Transverse colon (tissue), 4 donors: Measurements from ENCODE around the gene ANKRD52. TPM values are rescaled to one million over a fixed set of nuclear protein-coding genes. Genes with fewer than 3 reads are reported as not detected.

Experiments
- DNase-seq: peaks from one replicate; pipeline ENCODE4 v3.0.0-alpha.2; 2019
- H3K27ac ChIP-seq, 4 donors: fragments of 200-600 bp; sonication (generic); 2 replicates each; pipeline ENCODE4 v1.5.1; 2016 to 2018; ENCODE audit warnings: inconsistent platforms in 4 of 4
- H3K27me3 ChIP-seq: fragments of 200-600 bp; sonication (generic); 2 replicates; pipeline ENCODE4 v1.5.1; 2017; ENCODE audit warnings: inconsistent platforms
- H3K36me3 ChIP-seq, 4 donors: fragments of 200-600 bp; sonication (generic); 2 replicates each; pipeline ENCODE4 v1.5.1; 2017 to 2019; ENCODE audit warnings: inconsistent platforms in 4 of 4
- H3K4me1 ChIP-seq, 4 donors: fragments of 200-600 bp; sonication (generic); 2 replicates each; pipeline ENCODE4 v1.5.1; 2017 to 2020; ENCODE audit warnings: inconsistent platforms in 4 of 4
- H3K4me3 ChIP-seq, 4 donors: fragments of 200-600 bp; sonication (generic); 1 replicate in 1 of 4; 2 replicates in 3 of 4; pipeline versions ENCODE4 v1.5.1 to v1.6.1; 2017 to 2019; ENCODE audit warnings: inconsistent platforms in 4 of 4
- H3K9me3 ChIP-seq, 2 donors: fragments of 200-600 bp; sonication (generic); 2 replicates each; pipeline ENCODE4 v1.5.1; 2017 to 2019; ENCODE audit warnings: inconsistent platforms in 2 of 2
- EP300 ChIP-seq: sonication (generic); formaldehyde crosslinking; IDR thresholded peaks from one replicate; pipeline ENCODE4 v1.6.1; 2017; ENCODE audit warnings: antibody characterized with exemption, low read depth
- POLR2A ChIP-seq: fragments of 450-650 bp; IDR thresholded peaks from one replicate; pipeline ENCODE4 v1.6.1; 2016; ENCODE audit warnings: antibody characterized with exemption, mild to moderate bottlenecking, moderate library complexity
- POLR2AphosphoS5 ChIP-seq, 3 donors: sonication (generic); formaldehyde crosslinking; IDR thresholded peaks; one replicate each; pipeline ENCODE4 v1.6.1; 2016; ENCODE audit warnings: antibody characterized with exemption in 3 of 3
- WGBS, 2 donors: methylation state at CpG; one replicate each; pipeline ENCODE4 v1.1.5; 2018; ENCODE audit warnings: low coverage in 1 of 2; 5-methylcytosine and 5-hydroxymethylcytosine counted together
- in situ Hi-C, 4 donors: fragments of 200-750 bp; cut with MboI; loops; one replicate each; pipeline versions ENCODE4 v1.15.0 to v1.15.1; 2017; ENCODE audit warnings: low sequenced_read_pairs in 3 of 4, low pct_ligation_motif_present in 1 of 4, low pct_unique_long_range_greater_than_20kb in 1 of 4
- intact Hi-C: fragments of 100-400 bp; cut with DNase I; formaldehyde crosslinking; loops from one replicate; pipeline ENCODE4 v1.15.1; 2023; ENCODE audit warnings: low total_unique reads
- total RNA-seq, 4 donors: library from RNA; depleted of rRNA; stranded (reverse); fragments of >200 nt; gene quantifications; one replicate each; pipeline ENCODE4 v1.1.0, GENCODE V29; 2016
- TF ChIP-seq, protein P1 (sequence below), 5 experiments: fragments of 200-600 bp in 3 of 5; fragments of 450-650 bp in 2 of 5; sonication (generic) in 3 of 5; IDR thresholded peaks; 1 replicate in 2 of 5; 2 replicates in 3 of 5; pipeline ENCODE4 v1.5.1; 2016 to 2017; ENCODE audit warnings: antibody characterized with exemption in 5 of 5, inconsistent platforms in 3 of 5, mild to moderate bottlenecking in 2 of 5, moderate library complexity in 1 of 5

ANKRD52 gene
- total RNA-seq, 4 donors from 2014 or later = 28.4 to 120 (median 40.0) TPM

DNA sequence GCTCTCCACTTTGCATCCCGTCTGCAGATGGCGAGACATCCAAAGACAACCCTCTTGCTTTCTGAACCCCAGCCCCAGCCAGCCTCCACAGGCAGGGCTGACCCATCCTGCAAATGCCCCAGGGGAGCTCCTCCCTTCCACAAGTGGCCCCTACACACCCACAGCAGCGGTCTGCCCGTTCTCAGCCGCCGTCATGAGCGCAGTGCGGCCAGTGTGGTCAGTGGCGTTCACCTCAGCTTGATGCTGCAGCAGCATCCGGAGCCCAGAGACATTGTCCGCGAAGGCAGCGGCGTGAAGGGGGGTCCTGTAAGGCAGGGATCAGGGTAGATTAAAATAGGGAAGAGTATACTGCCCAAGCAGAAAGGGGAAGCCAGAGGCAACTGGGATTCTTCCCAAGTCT, 13.7 kb downstream of the ANKRD52 start:
- intact Hi-C loops (no loop called here), in situ Hi-C loops (no loop called here)
- DNase-seq = no peak
- no peak overlapping the region for H3K4me3 ChIP-seq
- no peaks in the 10 kb centered on the region for H3K9me3 ChIP-seq
- WGBS, 2 donors = 98% methylated on average over 14 of the region's 14 CpGs; no CpG with 5 or more reads in 1 of the 2 donors
- TF ChIP-seq EP300 (no peak), POLR2AphosphoS5 (IDR thresholded peaks at IDR 0.05) (no peak), POLR2A (no peak)
- TF ChIP-seq, protein P1, sequence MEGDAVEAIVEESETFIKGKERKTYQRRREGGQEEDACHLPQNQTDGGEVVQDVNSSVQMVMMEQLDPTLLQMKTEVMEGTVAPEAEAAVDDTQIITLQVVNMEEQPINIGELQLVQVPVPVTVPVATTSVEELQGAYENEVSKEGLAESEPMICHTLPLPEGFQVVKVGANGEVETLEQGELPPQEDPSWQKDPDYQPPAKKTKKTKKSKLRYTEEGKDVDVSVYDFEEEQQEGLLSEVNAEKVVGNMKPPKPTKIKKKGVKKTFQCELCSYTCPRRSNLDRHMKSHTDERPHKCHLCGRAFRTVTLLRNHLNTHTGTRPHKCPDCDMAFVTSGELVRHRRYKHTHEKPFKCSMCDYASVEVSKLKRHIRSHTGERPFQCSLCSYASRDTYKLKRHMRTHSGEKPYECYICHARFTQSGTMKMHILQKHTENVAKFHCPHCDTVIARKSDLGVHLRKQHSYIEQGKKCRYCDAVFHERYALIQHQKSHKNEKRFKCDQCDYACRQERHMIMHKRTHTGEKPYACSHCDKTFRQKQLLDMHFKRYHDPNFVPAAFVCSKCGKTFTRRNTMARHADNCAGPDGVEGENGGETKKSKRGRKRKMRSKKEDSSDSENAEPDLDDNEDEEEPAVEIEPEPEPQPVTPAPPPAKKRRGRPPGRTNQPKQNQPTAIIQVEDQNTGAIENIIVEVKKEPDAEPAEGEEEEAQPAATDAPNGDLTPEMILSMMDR (IDR thresholded peaks at IDR 0.05) = no peak
- no peaks in the 10 kb centered on the region for H3K4me1 ChIP-seq
- H3K27me3 ChIP-seq = no peaks in the 10 kb centered on the region
- H3K27ac ChIP-seq = no peak overlapping the region
- peaks cover 0 to 73% (median 37%) of the 10 kb centered on the region in 4 donors for H3K36me3 ChIP-seq

DNA sequence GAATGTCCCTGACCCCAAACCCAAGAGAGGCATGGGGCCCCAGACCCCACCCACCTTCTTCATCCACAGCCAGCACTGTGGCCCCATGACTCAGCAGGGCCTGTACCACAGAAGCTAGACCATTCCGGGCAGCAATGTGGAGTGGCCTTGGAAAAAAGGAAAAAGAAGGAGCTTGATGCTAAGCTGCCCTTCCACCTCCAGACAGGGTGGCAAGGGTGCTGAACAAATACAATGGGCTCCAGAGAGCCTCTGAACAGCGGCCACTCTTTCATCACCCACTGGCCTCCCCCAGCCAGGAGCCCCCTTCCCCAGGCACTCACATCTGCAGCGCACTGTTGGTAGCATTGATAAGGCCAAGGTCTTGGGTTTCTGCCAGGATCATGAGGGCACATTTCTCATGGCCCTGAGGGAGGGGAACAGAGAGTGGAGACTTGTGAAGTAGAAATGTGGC, 14.4 kb downstream of the ANKRD52 start:
- WGBS, 2 donors = 33 to 89% methylated on average over 1 to 3 of the region's 3 CpGs
- intact Hi-C loops = no loop called here
- Histone ChIP-seq H3K4me3 (no peak overlapping the region), H3K27me3 (no peaks in the 10 kb centered on the region), H3K9me3 (no peaks in the 10 kb centered on the region), H3K36me3 (peaks cover 0 to 65% (median 33%) of the 10 kb centered on the region in 4 donors), H3K27ac (no peak overlapping the region), H3K4me1 (no peaks in the 10 kb centered on the region)
- no peak for TF ChIP-seq EP300
- TF ChIP-seq POLR2A = no peak
- TF ChIP-seq, protein P1 (IDR thresholded peaks at IDR 0.05) = no peak
- no peak for TF ChIP-seq POLR2AphosphoS5 (IDR thresholded peaks at IDR 0.05)
- in situ Hi-C loops = no loop called here
- DNase-seq = no peak

DNA sequence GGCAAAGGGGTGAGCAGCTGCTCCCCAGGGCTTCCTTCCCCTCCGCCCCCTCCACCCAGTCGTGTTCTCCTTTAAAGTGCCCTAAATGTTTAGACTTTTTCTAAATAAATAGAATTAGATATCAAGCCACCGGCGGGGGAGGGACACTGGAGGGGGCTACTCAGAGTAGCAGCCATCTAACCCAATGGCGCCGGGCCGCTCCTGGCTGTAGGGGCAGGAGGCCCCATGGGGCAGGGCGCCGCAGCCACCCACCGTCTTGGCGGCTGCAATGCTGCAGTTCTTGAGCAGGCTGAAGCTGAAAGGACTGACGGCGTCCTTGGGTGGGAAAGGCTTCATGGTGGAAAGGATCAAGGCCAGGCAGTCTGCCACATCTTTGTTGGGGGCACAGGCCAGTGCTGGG, 15.2 kb downstream of the ANKRD52 start:
- Histone ChIP-seq H3K27me3 (no peaks in the 10 kb centered on the region), H3K27ac (no peak overlapping the region), H3K36me3 (peaks cover 0 to 58% (median 27%) of the 10 kb centered on the region in 4 donors), H3K4me1 (no peaks in the 10 kb centered on the region), H3K9me3 (no peaks in the 10 kb centered on the region), H3K4me3 (no peak overlapping the region)
- intact Hi-C loops (no loop called here), in situ Hi-C loops (no loop called here)
- no peak for TF ChIP-seq POLR2A
- TF ChIP-seq POLR2AphosphoS5 (IDR thresholded peaks at IDR 0.05) = no peak
- TF ChIP-seq EP300 = no peak
- TF ChIP-seq, protein P1 (IDR thresholded peaks at IDR 0.05) = no peak
- WGBS, 2 donors = 41 to 84% methylated on average over 2 to 13 of the region's 13 CpGs
- no peak for DNase-seq

DNA sequence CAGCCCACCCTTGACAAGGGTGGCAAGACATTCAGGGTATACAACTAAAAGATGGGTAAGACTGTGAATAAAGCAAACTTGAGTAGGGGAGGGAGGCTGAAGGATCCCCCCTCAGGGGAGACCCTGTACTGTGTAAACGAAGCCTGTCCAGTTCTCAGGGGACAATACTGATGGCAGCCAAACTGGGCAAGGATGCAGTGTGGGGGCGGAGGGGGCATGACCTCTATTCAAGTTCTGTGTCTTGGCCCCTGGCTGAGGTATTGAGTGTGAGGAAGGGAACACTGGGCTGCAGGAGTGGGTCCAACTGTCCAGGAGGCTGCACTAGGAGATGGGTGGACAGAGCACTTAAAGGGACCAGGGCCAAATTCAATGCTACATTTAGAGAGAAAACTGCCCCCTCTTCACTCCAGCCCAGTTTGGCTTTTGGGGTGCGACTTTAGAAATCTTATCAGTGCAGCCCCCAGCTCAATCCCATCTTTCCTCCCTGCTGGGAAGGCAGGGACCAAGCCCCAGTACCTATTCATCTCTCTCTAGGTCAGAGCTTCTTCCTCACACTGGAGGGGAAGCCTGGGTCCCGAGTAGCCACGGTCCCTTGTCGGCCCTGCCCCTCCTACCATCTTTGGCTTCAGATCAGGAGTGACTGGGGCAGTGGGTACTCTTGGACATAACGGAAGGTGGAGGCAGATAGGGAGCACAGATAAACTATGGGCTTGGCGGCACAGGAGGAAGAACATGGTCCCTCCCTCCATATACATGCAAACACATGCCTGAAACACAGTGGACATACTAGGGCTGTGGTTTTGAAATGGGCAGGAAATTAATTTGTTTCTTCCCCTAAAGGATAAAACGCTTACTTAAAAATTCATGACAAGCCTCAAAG, 16.5 kb downstream of the ANKRD52 start:
- TF ChIP-seq, protein P1 (IDR thresholded peaks at IDR 0.05) = no peak
- TF ChIP-seq EP300 = no peak
- TF ChIP-seq POLR2A = no peak
- TF ChIP-seq POLR2AphosphoS5 (IDR thresholded peaks at IDR 0.05) = no peak
- H3K36me3 ChIP-seq = peaks cover 0 to 48% (median 24%) of the 10 kb centered on the region in 4 donors
- H3K9me3 ChIP-seq = no peaks in the 10 kb centered on the region
- intact Hi-C loops = no loop called here
- H3K4me3 ChIP-seq = no peak overlapping the region
- no peak overlapping the region for H3K27ac ChIP-seq
- H3K4me1 ChIP-seq = no peaks in the 10 kb centered on the region
- no peaks in the 10 kb centered on the region for H3K27me3 ChIP-seq
- 74 to 90% methylated on average over 3 to 9 of the region's 9 CpGs for WGBS, 2 donors
- in situ Hi-C loops = no loop called here
- no peak for DNase-seq
